Activated CD4-positive, alpha-beta T cell treated with anti-CD3 and anti-CD28 coated beads, Interleukin-2, amount 10 ng/mL, durations not matched to agents 24 days and 14 days (primary cell): ENCODE data around the gene IRX4. TPM values are rescaled to one million over a fixed set of nuclear protein-coding genes. Genes with fewer than 3 reads are reported as not detected.

ENCODE experiments used
- DNase-seq: peaks from one replicate; pipeline ENCODE4 v3.0.0; 2022
- H3K27ac Mint-ChIP-seq: one replicate; pipeline ENCODE4 v1.8.0; 2022; ENCODE audit warnings: mild to moderate bottlenecking, mixed read lengths
- H3K27me3 Mint-ChIP-seq: one replicate; pipeline ENCODE4 v1.8.0; 2022; ENCODE audit warnings: mixed read lengths
- H3K36me3 Mint-ChIP-seq: one replicate; pipeline ENCODE4 v1.8.0; 2022; ENCODE audit warnings: low read depth, mild to moderate bottlenecking, mixed read lengths
- H3K4me1 Mint-ChIP-seq: one replicate; pipeline ENCODE4 v1.8.0; 2021; ENCODE audit warnings: mixed read lengths
- H3K4me3 Mint-ChIP-seq: one replicate; pipeline ENCODE4 v1.8.0; 2022; ENCODE audit warnings: mild to moderate bottlenecking, moderate library complexity, mixed read lengths
- H3K9me3 Mint-ChIP-seq: one replicate; pipeline ENCODE4 v1.8.0; 2021; ENCODE audit warnings: mixed read lengths
- intact Hi-C: fragments of 100-400 bp; cut with micrococcal nuclease; formaldehyde crosslinking; loops from one replicate; pipeline ENCODE4 v1.15.1; 2023
- total RNA-seq: library from RNA; stranded (reverse); gene quantifications from 2 replicates; pipeline ENCODE4 v1.2.3, GENCODE V29; 2022

The IRX4 gene
- total RNA-seq, 1 donor from 2014 or later: not detected

- H3K36me3 Mint-ChIP-seq: peaks cover 2% of the 10 kb centered on the region
- no peak for DNase-seq
Observed at GRCh38 chr5:1908931-1909330, 26.2 kb upstream of the IRX4 start.

GRCh38 chr5:1907616-1908015 is 24.9 kb upstream of the IRX4 start:
- H3K36me3 Mint-ChIP-seq: peaks cover 2% of the 10 kb centered on the region
- no peaks in the 10 kb centered on the region for H3K9me3 Mint-ChIP-seq
- no peak for DNase-seq
- H3K4me1 Mint-ChIP-seq: no peaks in the 10 kb centered on the region
- no peak overlapping the region for H3K4me3 Mint-ChIP-seq
- no peak overlapping the region for H3K27ac Mint-ChIP-seq
- H3K27me3 Mint-ChIP-seq: peaks cover 4% of the 10 kb centered on the region
- intact Hi-C loops: no loop called here

More at GRCh38 chr5:1908931-1909330, 26.2 kb upstream of the IRX4 start:
- Mint-ChIP-seq H3K27me3 (peaks cover 4% of the 10 kb centered on the region), H3K4me3 (no peak overlapping the region), H3K9me3 (no peaks in the 10 kb centered on the region), H3K27ac (no peak overlapping the region), H3K4me1 (no peaks in the 10 kb centered on the region)
- intact Hi-C loops: no loop called here

- Mint-ChIP-seq H3K4me1 (no peaks in the 10 kb centered on the region), H3K9me3 (no peaks in the 10 kb centered on the region), H3K4me3 (no peak overlapping the region), H3K27me3 (peaks cover 4% of the 10 kb centered on the region), H3K36me3 (peaks cover 2% of the 10 kb centered on the region), H3K27ac (no peak overlapping the region)
- DNase-seq: no peak
- intact Hi-C loops: no loop called here
Observed at GRCh38 chr5:1905108-1905507, 22.4 kb upstream of the IRX4 start.

- peaks cover 2% of the 10 kb centered on the region for H3K36me3 Mint-ChIP-seq
- intact Hi-C loops: no loop called here
- H3K4me3 Mint-ChIP-seq: no peak overlapping the region
- peaks cover 4% of the 10 kb centered on the region for H3K27me3 Mint-ChIP-seq
- H3K4me1 Mint-ChIP-seq: no peaks in the 10 kb centered on the region
- DNase-seq: no peak
- no peaks in the 10 kb centered on the region for H3K9me3 Mint-ChIP-seq
- no peak overlapping the region for H3K27ac Mint-ChIP-seq
Observed at GRCh38 chr5:1901983-1902382, 19.3 kb upstream of the IRX4 start.

GRCh38 chr5:1901061-1901460 is 18.3 kb upstream of the IRX4 start:
- Mint-ChIP-seq H3K36me3 (peaks cover 2% of the 10 kb centered on the region), H3K4me1 (no peaks in the 10 kb centered on the region), H3K27ac (no peak overlapping the region), H3K27me3 (peaks cover 4% of the 10 kb centered on the region), H3K4me3 (no peak overlapping the region), H3K9me3 (no peaks in the 10 kb centered on the region)
- no peak for DNase-seq
- intact Hi-C loops: no loop called here

GRCh38 chr5:1899201-1899600 is 16.5 kb upstream of the IRX4 start:
- Mint-ChIP-seq H3K36me3 (no peaks in the 10 kb centered on the region), H3K9me3 (no peaks in the 10 kb centered on the region), H3K4me1 (no peaks in the 10 kb centered on the region), H3K4me3 (no peak overlapping the region), H3K27ac (no peak overlapping the region), H3K27me3 (no peaks in the 10 kb centered on the region)
- intact Hi-C loops: no loop called here
- DNase-seq: no peak

GRCh38 chr5:1897816-1898450 is 15.2 kb upstream of the IRX4 start:
- Mint-ChIP-seq H3K4me3 (no peak overlapping the region), H3K4me1 (no peaks in the 10 kb centered on the region), H3K9me3 (no peaks in the 10 kb centered on the region), H3K36me3 (no peaks in the 10 kb centered on the region), H3K27ac (no peak overlapping the region), H3K27me3 (peaks cover 2% of the 10 kb centered on the region)
- no peak for DNase-seq
- intact Hi-C loops: no loop called here

GRCh38 chr5:1897386-1897785 is 14.7 kb upstream of the IRX4 start:
- no peaks in the 10 kb centered on the region for H3K36me3 Mint-ChIP-seq
- peaks cover 2% of the 10 kb centered on the region for H3K27me3 Mint-ChIP-seq

GRCh38 chr5:1896602-1897376 is 14.1 kb upstream of the IRX4 start:
- no peaks in the 10 kb centered on the region for H3K9me3 Mint-ChIP-seq
- H3K27me3 Mint-ChIP-seq: peaks cover 2% of the 10 kb centered on the region
- intact Hi-C loops: no loop called here
- H3K27ac Mint-ChIP-seq: no peak overlapping the region
- no peak overlapping the region for H3K4me3 Mint-ChIP-seq
- DNase-seq: no peak
- H3K36me3 Mint-ChIP-seq: no peaks in the 10 kb centered on the region
- H3K4me1 Mint-ChIP-seq: no peaks in the 10 kb centered on the region

More at GRCh38 chr5:1897386-1897785, 14.7 kb upstream of the IRX4 start:
- H3K27ac Mint-ChIP-seq: no peak overlapping the region
- no peak for DNase-seq
- no peaks in the 10 kb centered on the region for H3K4me1 Mint-ChIP-seq
- intact Hi-C loops: no loop called here
- H3K9me3 Mint-ChIP-seq: no peaks in the 10 kb centered on the region
- no peak overlapping the region for H3K4me3 Mint-ChIP-seq

GRCh38 chr5:1895739-1896420 is 13.2 kb upstream of the IRX4 start:
- H3K4me1 Mint-ChIP-seq: no peaks in the 10 kb centered on the region
- DNase-seq: no peak
- H3K4me3 Mint-ChIP-seq: no peak overlapping the region
- intact Hi-C loops: no loop called here
- no peak overlapping the region for H3K27ac Mint-ChIP-seq
- no peaks in the 10 kb centered on the region for H3K9me3 Mint-ChIP-seq
- no peaks in the 10 kb centered on the region for H3K36me3 Mint-ChIP-seq
- peaks cover 2% of the 10 kb centered on the region for H3K27me3 Mint-ChIP-seq

- Mint-ChIP-seq H3K36me3 (no peaks in the 10 kb centered on the region), H3K4me1 (no peaks in the 10 kb centered on the region), H3K27ac (no peak overlapping the region), H3K4me3 (no peak overlapping the region), H3K27me3 (peaks cover 4% of the 10 kb centered on the region), H3K9me3 (no peaks in the 10 kb centered on the region)
- intact Hi-C loops: no loop called here
- DNase-seq: no peak
Observed at GRCh38 chr5:1894243-1894642, 11.5 kb upstream of the IRX4 start.

GRCh38 chr5:1893754-1894153 is 11.0 kb upstream of the IRX4 start:
- Mint-ChIP-seq H3K4me1 (no peaks in the 10 kb centered on the region), H3K27me3 (peaks cover 7% of the 10 kb centered on the region)

GRCh38 chr5:1892685-1893445 is 10.1 kb upstream of the IRX4 start:
- H3K27me3 Mint-ChIP-seq: peaks cover 12% of the 10 kb centered on the region
- no peaks in the 10 kb centered on the region for H3K4me1 Mint-ChIP-seq
- DNase-seq: no peak
- H3K9me3 Mint-ChIP-seq: no peaks in the 10 kb centered on the region
- intact Hi-C loops: no loop called here
- no peak overlapping the region for H3K27ac Mint-ChIP-seq
- H3K4me3 Mint-ChIP-seq: no peak overlapping the region
- no peaks in the 10 kb centered on the region for H3K36me3 Mint-ChIP-seq

More at GRCh38 chr5:1893754-1894153, 11.0 kb upstream of the IRX4 start:
- Mint-ChIP-seq H3K4me3 (no peak overlapping the region), H3K27ac (no peak overlapping the region), H3K9me3 (no peaks in the 10 kb centered on the region), H3K36me3 (no peaks in the 10 kb centered on the region)
- no peak for DNase-seq
- intact Hi-C loops: no loop called here

- no peak for DNase-seq
- no peaks in the 10 kb centered on the region for H3K4me1 Mint-ChIP-seq
Observed at GRCh38 chr5:1892211-1892610, 9.5 kb upstream of the IRX4 start.

More at GRCh38 chr5:1892211-1892610, 9.5 kb upstream of the IRX4 start:
- no peaks in the 10 kb centered on the region for H3K9me3 Mint-ChIP-seq
- intact Hi-C loops: no loop called here
- H3K4me3 Mint-ChIP-seq: no peak overlapping the region
- no peak overlapping the region for H3K27ac Mint-ChIP-seq
- H3K27me3 Mint-ChIP-seq: peaks cover 13% of the 10 kb centered on the region
- no peaks in the 10 kb centered on the region for H3K36me3 Mint-ChIP-seq
